AG09309 (cell line): ENCODE data around the gene GPR65.

Source experiments
- DNase-seq: peaks from one replicate; pipeline ENCODE4 v3.0.0-alpha.2; 2010; ENCODE audit warnings: low read depth
- H3K4me3 ChIP-seq: 2 replicates; pipeline ENCODE4 v1.5.1; 2011; ENCODE audit warnings: mild to moderate bottlenecking, low read depth, low read length, moderate library complexity; ENCODE audit not compliant: control insufficient read depth
- CTCF ChIP-seq: IDR thresholded peaks from 2 replicates; pipeline ENCODE4 v1.5.1; 2011; ENCODE audit warnings: mild to moderate bottlenecking, low read depth, low read length, inconsistent platforms; ENCODE audit not compliant: insufficient read depth, control insufficient read depth; ENCODE audit errors: missing control alignments

The GPR65 gene

GRCh38 chr14:87975636-87976035, 29.3 kb upstream of the GPR65 start:
- DNase-seq, result no peak
- no peak overlapping the region for H3K4me3 ChIP-seq
- TF ChIP-seq CTCF, result no peak

GRCh38 chr14:87979689-87980088, 25.2 kb upstream of the GPR65 start:
- H3K4me3 ChIP-seq, result no peak overlapping the region
- TF ChIP-seq CTCF, result no peak
- no peak for DNase-seq

DNA sequence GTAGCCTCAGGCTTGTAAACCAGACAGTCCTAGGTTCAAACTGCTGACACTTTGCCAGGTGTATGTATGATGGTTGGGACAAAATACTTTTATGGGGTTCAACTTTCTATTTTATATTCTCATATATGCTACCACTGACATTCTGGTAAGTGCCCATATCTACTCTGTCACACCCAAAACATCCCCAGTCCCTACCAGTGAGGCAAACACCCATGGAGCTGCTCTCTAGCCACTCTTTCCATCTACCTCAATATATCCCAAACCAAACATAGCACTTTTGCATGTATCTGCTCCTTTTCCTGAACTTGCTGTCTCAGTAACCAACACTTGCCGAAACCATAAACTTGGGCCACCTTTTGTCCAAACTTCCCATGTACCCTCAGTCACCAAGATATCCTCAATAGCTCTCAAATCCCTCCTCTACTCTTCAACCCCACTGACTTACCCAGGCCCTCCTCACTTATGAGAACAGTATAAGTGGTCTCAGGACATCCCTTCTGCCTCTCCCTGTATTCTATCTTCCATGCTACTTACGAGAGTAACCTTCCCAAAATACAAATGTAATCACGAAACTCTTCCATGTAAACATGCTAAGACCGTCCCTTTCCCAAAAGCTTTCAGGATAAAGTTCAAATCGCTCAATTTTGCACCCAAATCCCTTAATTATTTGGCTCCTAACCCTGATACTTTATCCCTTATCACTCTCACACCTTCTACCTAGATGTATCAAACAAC, 15.5 kb upstream of the GPR65 start:
- no peak for TF ChIP-seq CTCF
- DNase-seq, result no peak
- H3K4me3 ChIP-seq, result no peak overlapping the region

DNA sequence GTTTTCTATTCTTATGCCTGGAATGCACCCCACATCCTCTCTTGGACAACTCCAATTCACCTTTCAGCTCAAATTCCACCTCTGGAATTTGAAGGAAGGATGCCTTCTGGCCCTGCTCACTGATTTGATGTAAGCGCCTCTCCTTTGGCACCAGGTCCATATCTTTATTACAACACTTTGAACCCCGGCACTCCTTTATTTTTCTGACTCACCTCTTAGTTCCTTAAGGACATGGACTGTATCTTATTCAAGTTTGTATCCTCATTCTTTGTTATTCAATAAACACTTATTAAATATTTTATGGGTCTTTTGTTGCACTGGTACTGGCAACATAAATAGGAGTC, 15.0 kb upstream of the GPR65 start:
- no peak overlapping the region for H3K4me3 ChIP-seq
- DNase-seq, result no peak
- TF ChIP-seq CTCF, result no peak

- no peak for TF ChIP-seq CTCF
- DNase-seq, result no peak
- no peak overlapping the region for H3K4me3 ChIP-seq
Observed at GRCh38 chr14:87990682-87991081, 14.3 kb upstream of the GPR65 start.

GRCh38 chr14:87992346-87992717, 12.6 kb upstream of the GPR65 start:
- H3K4me3 ChIP-seq, result peak overlapping the region; percentile 63
- DNase-seq, result no peak
- no peak for TF ChIP-seq CTCF
